ENCODE measurements around the gene YRDC. TPM values are rescaled to one million over a fixed set of nuclear protein-coding genes. Genes with fewer than 3 reads are reported as not detected.
A peak's percentile ranks its signal among the peaks of the same experiment; 100 is the strongest.

The YRDC gene
- total and polyA plus RNA-seq, 4 experiments from 2014 or later: 13.8 to 28.6 (median 17.7) TPM

- Mint-ChIP-seq H3K27ac (peak overlapping the region in 1 of 7 donors; percentile 28), H3K27me3 (no peaks in the 10 kb centered on the region), H3K36me3 (peaks cover 38 to 65% of the 10 kb centered on the region in 2 donors), H3K9me3 (no peaks in the 10 kb centered on the region), H3K4me3 (no peak overlapping the region), H3K4me1 (no peaks in the 10 kb centered on the region)
- Histone ChIP-seq H3K27ac (ENCODE audit: low read depth, low read length) (no peak overlapping the region), H3K4me3 (ENCODE audit: low read length in 2 of 2) (no peak overlapping the region), H3K4me1 (ENCODE audit: insufficient read depth, low read length) (no peaks in the 10 kb centered on the region), H3K27me3 (ENCODE audit: insufficient read depth, low read length) (no peaks in the 10 kb centered on the region), H3K36me3 (ENCODE audit: insufficient read depth, low read length) (peaks cover 32% of the 10 kb centered on the region), H3K9me3 (ENCODE audit: control insufficient read depth in 1 of 2, low read length in 2 of 2) (no peaks in the 10 kb centered on the region)
- intact Hi-C loops (cut with micrococcal nuclease): no loop called here
- ChIA-PET POLR2A (ENCODE audit: partially characterized antibody) (interaction anchor here (1.2 kb wide), 1 partner anchor 15 kb away, joined by 3 read pairs; the partner anchor contains the start of gene YRDC), CTCF (ENCODE audit: partially characterized antibody) (interaction anchor here (0.9 to 2.6 kb wide), 2 partner anchors 11 to 37 kb away, joined by 4 to 9 read pairs; no protein-coding TSS in a partner anchor)
- no peak for DNase-seq
These were observed 15.2 kb upstream of the YRDC start for GRCh38 chr1:37822906-37823815.

DNA sequence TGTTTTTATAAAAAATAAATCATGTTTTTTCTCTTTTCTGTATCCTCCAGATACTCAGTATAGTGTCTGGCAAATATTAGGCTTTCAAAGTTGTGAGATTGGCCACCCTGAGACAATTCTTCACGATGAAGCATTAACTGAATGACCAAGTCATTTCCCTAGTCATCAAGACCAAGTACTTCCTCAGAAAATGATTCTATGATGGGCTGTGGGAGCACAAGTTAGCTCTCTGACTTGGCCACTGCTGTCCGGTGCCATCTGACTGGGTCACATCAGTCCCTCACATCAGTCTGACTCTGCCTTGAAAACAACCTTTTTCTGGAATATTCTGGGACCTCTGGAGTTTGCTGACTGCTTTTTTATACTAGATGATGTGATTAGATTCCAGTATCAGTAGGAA lies 13.5 kb upstream of the YRDC start:
- no peak overlapping the region for H3K4me3 Mint-ChIP-seq
- H3K27me3 Mint-ChIP-seq: no peaks in the 10 kb centered on the region
- Histone ChIP-seq H3K27me3 (ENCODE audit: insufficient read depth, low read length) (no peaks in the 10 kb centered on the region), H3K36me3 (ENCODE audit: insufficient read depth, low read length) (peaks cover 44% of the 10 kb centered on the region), H3K4me3 (ENCODE audit: low read length in 2 of 2) (no peak overlapping the region), H3K27ac (ENCODE audit: low read depth, low read length) (no peak overlapping the region), H3K9me3 (ENCODE audit: control insufficient read depth in 1 of 2, low read length in 2 of 2) (no peaks in the 10 kb centered on the region), H3K4me1 (ENCODE audit: insufficient read depth, low read length) (no peaks in the 10 kb centered on the region)
- H3K9me3 Mint-ChIP-seq: no peaks in the 10 kb centered on the region
- ChIA-PET CTCF (ENCODE audit: partially characterized antibody) (interaction anchor here (2.6 kb wide), 1 partner anchor 9 kb away, joined by 9 read pairs; no protein-coding TSS in a partner anchor), POLR2A (ENCODE audit: partially characterized antibody) (no interaction called here)
- no peak overlapping the region for H3K27ac Mint-ChIP-seq
- no peak for DNase-seq
- H3K36me3 Mint-ChIP-seq: peaks cover 39 to 65% of the 10 kb centered on the region in 2 donors
- no peaks in the 10 kb centered on the region for H3K4me1 Mint-ChIP-seq
- intact Hi-C loops (cut with micrococcal nuclease): no loop called here

DNA sequence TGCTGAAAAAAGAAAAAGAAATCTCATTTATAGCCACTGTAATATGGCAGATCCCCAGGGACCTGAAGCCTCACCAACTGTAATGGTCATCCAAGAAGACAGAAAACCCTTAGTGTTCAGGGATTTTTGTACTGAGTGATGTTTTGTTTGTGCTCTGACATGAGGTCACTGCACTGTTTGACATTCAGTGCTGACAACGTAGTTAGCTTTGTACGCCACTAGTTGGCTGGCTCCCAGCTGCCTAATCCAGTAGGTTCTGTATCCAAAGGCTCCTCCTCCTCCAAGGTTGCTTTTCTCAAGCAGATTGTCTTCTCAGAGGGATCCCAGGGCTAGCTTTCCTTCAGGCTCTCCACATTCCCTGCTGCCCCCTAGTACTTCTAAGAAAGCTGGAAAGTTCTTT lies 9.5 kb upstream of the YRDC start:
- no peak overlapping the region for H3K4me3 Mint-ChIP-seq
- H3K4me1 ChIP-seq (ENCODE audit: insufficient read depth, low read length): no peaks in the 10 kb centered on the region
- H3K36me3 ChIP-seq (ENCODE audit: insufficient read depth, low read length): peaks cover 32% of the 10 kb centered on the region
- no peak overlapping the region for H3K27ac ChIP-seq (ENCODE audit: low read depth, low read length)
- CTCF ChIA-PET (ENCODE audit: partially characterized antibody): interaction anchor here (0.9 to 1.4 kb wide), 2 partner anchors 33 to 42 kb away, joined by 3 to 5 read pairs; partner anchors contain the start of gene MTF1
- no peaks in the 10 kb centered on the region for H3K4me1 Mint-ChIP-seq
- peaks cover 40 to 56% of the 10 kb centered on the region in 2 donors for H3K36me3 Mint-ChIP-seq
- H3K27ac Mint-ChIP-seq: peak overlapping the region in 2 of 7 donors; percentile 27 to 52
- POLR2A ChIA-PET (ENCODE audit: partially characterized antibody): interaction anchor here (0.8 kb wide), 1 partner anchor 9 kb away, joined by 4 read pairs; the partner anchor contains the start of genes C1orf122 and YRDC
- intact Hi-C loops (cut with micrococcal nuclease): no loop called here
- no peaks in the 10 kb centered on the region for H3K27me3 Mint-ChIP-seq
- H3K9me3 ChIP-seq (ENCODE audit: control insufficient read depth in 1 of 2, low read length in 2 of 2): no peaks in the 10 kb centered on the region
- DNase-seq: no peak
- no peaks in the 10 kb centered on the region for H3K27me3 ChIP-seq (ENCODE audit: insufficient read depth, low read length)
- H3K9me3 Mint-ChIP-seq: no peaks in the 10 kb centered on the region
- no peak overlapping the region for H3K4me3 ChIP-seq (ENCODE audit: low read length in 2 of 2)

DNA sequence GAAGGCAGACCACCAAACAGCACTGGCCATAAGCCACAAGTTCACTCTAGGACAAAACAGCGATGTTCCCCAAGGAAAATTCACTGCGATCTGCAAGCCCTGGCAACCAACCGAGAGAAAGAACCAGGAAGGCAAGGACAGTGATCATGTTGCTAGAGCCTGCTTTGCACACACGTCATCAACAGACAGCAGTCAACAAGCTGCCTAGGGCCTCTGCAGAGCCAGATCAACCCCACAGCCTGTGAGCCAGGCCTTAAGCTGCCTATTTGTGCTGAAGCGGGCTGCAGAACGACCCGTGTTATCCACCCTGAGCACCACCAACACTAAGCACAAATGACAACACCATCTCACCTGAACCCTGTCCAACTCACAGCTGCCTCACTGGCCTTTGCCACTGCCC lies 6.2 kb upstream of the YRDC start:
- Mint-ChIP-seq H3K27ac (peak overlapping the region in 1 of 7 donors; percentile 12), H3K4me1 (peaks cover 6 to 15% (median 10%) of the 10 kb centered on the region in 4 donors), H3K36me3 (peaks cover 20 to 41% of the 10 kb centered on the region in 2 donors), H3K4me3 (no peak overlapping the region), H3K9me3 (no peaks in the 10 kb centered on the region), H3K27me3 (no peaks in the 10 kb centered on the region)
- H3K27ac ChIP-seq (ENCODE audit: low read depth, low read length): no peak overlapping the region
- intact Hi-C loops (cut with micrococcal nuclease): no loop called here
- ChIA-PET POLR2A (ENCODE audit: partially characterized antibody) (no interaction called here), CTCF (ENCODE audit: partially characterized antibody) (no interaction called here)
- peaks cover 9% of the 10 kb centered on the region for H3K4me1 ChIP-seq (ENCODE audit: insufficient read depth, low read length)
- DNase-seq: no peak
- no peaks in the 10 kb centered on the region for H3K27me3 ChIP-seq (ENCODE audit: insufficient read depth, low read length)
- no peaks in the 10 kb centered on the region for H3K9me3 ChIP-seq (ENCODE audit: control insufficient read depth in 1 of 2, low read length in 2 of 2)
- H3K36me3 ChIP-seq (ENCODE audit: insufficient read depth, low read length): peaks cover 12% of the 10 kb centered on the region
- no peak overlapping the region for H3K4me3 ChIP-seq (ENCODE audit: low read length in 2 of 2)

DNA sequence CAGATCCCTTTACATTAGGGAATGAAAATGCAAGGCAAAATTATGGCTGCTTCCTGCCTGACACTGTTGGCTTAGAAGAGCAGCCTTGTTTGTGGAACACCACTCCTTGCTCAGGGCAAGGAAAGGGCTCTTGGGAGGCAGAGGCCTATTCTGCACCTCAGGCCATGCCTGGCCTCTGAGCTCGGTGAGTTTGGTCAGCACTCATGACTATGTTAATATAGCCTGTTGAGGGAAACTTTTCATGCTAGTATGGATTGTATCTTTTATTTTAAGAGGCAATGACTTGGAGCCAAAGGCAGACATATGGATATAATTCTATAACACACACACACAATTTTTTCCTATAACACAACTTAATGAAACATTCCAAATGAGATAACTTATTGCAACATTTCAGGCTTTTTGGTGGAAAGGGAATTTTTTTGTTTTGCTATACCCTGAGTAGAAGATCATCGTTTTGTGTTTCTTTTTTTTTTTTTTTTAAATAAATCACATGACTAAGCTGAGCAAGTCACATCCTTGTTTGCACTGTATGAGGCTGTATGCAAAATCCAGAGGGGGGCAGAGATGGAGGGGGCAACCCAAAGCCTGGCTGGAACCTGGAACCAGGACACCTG lies 5.6 kb upstream of the YRDC start:
- POLR2A ChIA-PET (ENCODE audit: partially characterized antibody): no interaction called here
- Mint-ChIP-seq H3K27me3 (no peaks in the 10 kb centered on the region), H3K27ac (no peak overlapping the region), H3K4me1 (peaks cover 7 to 22% (median 15%) of the 10 kb centered on the region in 4 donors), H3K36me3 (peaks cover 20 to 42% of the 10 kb centered on the region in 2 donors), H3K4me3 (no peak overlapping the region), H3K9me3 (no peaks in the 10 kb centered on the region)
- no peak overlapping the region for H3K4me3 ChIP-seq (ENCODE audit: low read length in 2 of 2)
- CTCF ChIA-PET (ENCODE audit: partially characterized antibody): no interaction called here
- H3K36me3 ChIP-seq (ENCODE audit: insufficient read depth, low read length): peaks cover 12% of the 10 kb centered on the region
- H3K27me3 ChIP-seq (ENCODE audit: insufficient read depth, low read length): no peaks in the 10 kb centered on the region
- no peak overlapping the region for H3K27ac ChIP-seq (ENCODE audit: low read depth, low read length)
- intact Hi-C loops (cut with micrococcal nuclease): no loop called here
- peaks cover 15% of the 10 kb centered on the region for H3K4me1 ChIP-seq (ENCODE audit: insufficient read depth, low read length)
- DNase-seq: no peak
- H3K9me3 ChIP-seq (ENCODE audit: control insufficient read depth in 1 of 2, low read length in 2 of 2): no peaks in the 10 kb centered on the region

- peak; percentile 54 to 69 (median 60) for DNase-seq
- H3K27me3 ChIP-seq (ENCODE audit: insufficient read depth, low read length): no peaks in the 10 kb centered on the region
- Mint-ChIP-seq H3K4me1 (peaks cover 11 to 38% (median 25%) of the 10 kb centered on the region in 4 donors), H3K27ac (peak overlapping the region; percentile 58 to 88 (median 68)), H3K36me3 (peaks cover 12 to 38% of the 10 kb centered on the region in 2 donors), H3K4me3 (peak overlapping the region in 1 of 8 donors; percentile 82), H3K9me3 (no peaks in the 10 kb centered on the region), H3K27me3 (no peaks in the 10 kb centered on the region)
- H3K9me3 ChIP-seq (ENCODE audit: control insufficient read depth in 1 of 2, low read length in 2 of 2): no peaks in the 10 kb centered on the region
- CTCF ChIA-PET (ENCODE audit: partially characterized antibody): interaction anchor here (1.7 to 2.0 kb wide), 2 partner anchors 11 to 48 kb away, joined by 6 to 9 read pairs; partner anchors contain the start of gene MTF1
- intact Hi-C loops (cut with micrococcal nuclease): no loop called here
- H3K4me1 ChIP-seq (ENCODE audit: insufficient read depth, low read length): peaks cover 29% of the 10 kb centered on the region
- no peak overlapping the region for H3K4me3 ChIP-seq (ENCODE audit: low read length in 2 of 2)
- H3K27ac ChIP-seq (ENCODE audit: low read depth, low read length): peak overlapping the region; percentile 1
- no peaks in the 10 kb centered on the region for H3K36me3 ChIP-seq (ENCODE audit: insufficient read depth, low read length)
- POLR2A ChIA-PET (ENCODE audit: partially characterized antibody): no interaction called here
These were observed 3.1 kb upstream of the YRDC start for GRCh38 chr1:37811027-37811655.
